Mucosa of rectum (tissue), 2 donors: ENCODE data around the gene LDLRAD3.

Source experiments
- H3K27ac ChIP-seq, 2 donors: one replicate each; pipeline ENCODE4 v1.7.0; 2013; ENCODE audit warnings: inconsistent platforms in 2 of 2, low read depth in 2 of 2, low read length in 2 of 2
- H3K27me3 ChIP-seq, 2 donors: one replicate each; pipeline ENCODE4 v1.7.0; 2013; ENCODE audit warnings: low read length in 2 of 2; ENCODE audit not compliant: control insufficient read depth in 2 of 2, insufficient read depth in 2 of 2
- H3K36me3 ChIP-seq, 2 donors: one replicate each; pipeline ENCODE4 v1.7.0; 2013; ENCODE audit warnings: low read length in 2 of 2; ENCODE audit not compliant: control insufficient read depth in 2 of 2, insufficient read depth in 2 of 2
- H3K4me1 ChIP-seq, 2 donors: one replicate each; pipeline ENCODE4 v1.7.0; 2013; ENCODE audit warnings: low read length in 2 of 2, mild to moderate bottlenecking in 1 of 2; ENCODE audit not compliant: control insufficient read depth in 2 of 2, insufficient read depth in 2 of 2
- H3K4me3 ChIP-seq, 2 donors: one replicate each; pipeline ENCODE4 v1.7.0; 2013; ENCODE audit warnings: low read length in 2 of 2
- H3K9ac ChIP-seq, 2 donors: one replicate each; pipeline ENCODE4 v1.7.0; 2013; ENCODE audit warnings: low read length in 2 of 2, low read depth in 1 of 2, mild to moderate bottlenecking in 1 of 2
- H3K9me3 ChIP-seq, 2 donors: one replicate each; pipeline ENCODE4 v1.7.0; 2013; ENCODE audit warnings: low read length in 2 of 2; ENCODE audit not compliant: control insufficient read depth in 2 of 2
- donor health status: healthy.
- donor health status: Normal muscosa, but diverticular disease.

Gene LDLRAD3

DNA sequence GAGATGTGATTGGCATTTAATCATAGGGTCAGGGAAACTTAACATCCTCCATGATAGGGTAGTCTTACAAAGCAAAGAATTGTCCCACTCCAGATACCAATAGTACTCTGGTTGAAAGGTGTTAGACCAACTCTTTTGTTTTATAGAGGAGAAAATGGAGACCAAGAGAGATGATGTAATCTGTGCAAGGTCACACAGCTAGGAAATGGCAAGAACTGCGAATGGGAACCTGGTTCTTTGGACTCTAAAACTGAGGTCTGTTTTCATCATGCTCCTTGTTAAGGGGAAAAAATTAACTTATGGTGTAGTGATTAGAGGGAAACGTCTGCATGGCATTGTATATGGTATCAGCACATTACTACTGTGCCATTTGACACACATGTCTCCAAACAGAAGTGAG is 174.2 kb downstream of the LDLRAD3 start:
- Histone ChIP-seq H3K27me3 (no peaks in the 10 kb centered on the region), H3K4me1 (no peaks in the 10 kb centered on the region), H3K27ac (no peak overlapping the region), H3K4me3 (no peak overlapping the region), H3K9ac (no peak overlapping the region), H3K9me3 (no peaks in the 10 kb centered on the region), H3K36me3 (no peaks in the 10 kb centered on the region)

DNA sequence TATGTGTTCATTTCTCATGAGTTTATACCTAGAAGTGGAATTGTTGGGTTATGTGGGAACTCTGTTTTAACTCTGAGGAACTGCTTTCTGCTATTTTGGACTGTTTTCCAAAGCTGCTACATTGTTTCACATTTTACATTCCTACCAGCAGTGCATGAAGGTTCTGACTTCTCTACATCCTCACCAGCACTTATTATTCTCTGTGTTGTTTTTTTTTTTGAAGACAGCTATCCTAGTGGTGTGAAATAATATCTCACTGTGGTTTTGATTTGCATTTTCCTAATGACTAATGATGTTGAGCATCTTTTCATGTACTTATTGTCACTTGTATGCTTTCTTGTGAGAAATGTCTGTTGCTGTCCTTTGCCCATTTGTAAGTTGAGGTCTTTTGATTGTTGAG is 175.4 kb downstream of the LDLRAD3 start:
- Histone ChIP-seq H3K9me3 (no peaks in the 10 kb centered on the region), H3K9ac (no peak overlapping the region), H3K27me3 (no peaks in the 10 kb centered on the region), H3K4me3 (no peak overlapping the region), H3K36me3 (no peaks in the 10 kb centered on the region), H3K27ac (no peak overlapping the region), H3K4me1 (no peaks in the 10 kb centered on the region)

DNA sequence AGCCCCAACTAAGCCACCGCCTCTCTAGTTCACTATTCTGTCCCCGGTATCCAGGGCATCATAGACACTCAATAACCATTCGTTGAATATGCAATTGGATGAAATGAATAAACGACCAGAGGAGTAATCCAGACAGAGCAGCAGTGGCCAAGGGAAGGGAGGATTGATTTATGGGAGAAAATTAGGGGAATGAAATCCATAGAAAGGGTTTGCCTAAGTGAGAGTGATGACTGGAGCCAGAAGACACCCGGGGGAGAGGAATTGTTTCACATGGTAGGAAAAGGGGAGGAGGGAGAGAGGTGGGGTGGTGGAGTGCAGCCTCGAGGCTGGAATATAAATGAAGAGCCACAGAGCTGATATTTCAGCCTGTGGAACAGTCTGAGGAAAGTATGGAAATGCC is 177.2 kb downstream of the LDLRAD3 start:
- Histone ChIP-seq H3K9me3 (no peaks in the 10 kb centered on the region), H3K4me3 (no peak overlapping the region), H3K9ac (no peak overlapping the region), H3K27me3 (no peaks in the 10 kb centered on the region), H3K4me1 (no peaks in the 10 kb centered on the region), H3K27ac (no peak overlapping the region), H3K36me3 (no peaks in the 10 kb centered on the region)

- Histone ChIP-seq H3K4me1 (no peaks in the 10 kb centered on the region), H3K27me3 (no peaks in the 10 kb centered on the region), H3K36me3 (no peaks in the 10 kb centered on the region)
Measured at GRCh38 chr11:36122671-36123070, 178.8 kb downstream of the LDLRAD3 start.

GRCh38 chr11:36123336-36124101 is 179.7 kb downstream of the LDLRAD3 start:
- H3K27me3 ChIP-seq, result no peaks in the 10 kb centered on the region
- H3K9me3 ChIP-seq, result no peaks in the 10 kb centered on the region
- H3K9ac ChIP-seq, result no peak overlapping the region
- H3K4me3 ChIP-seq, result no peak overlapping the region
- H3K36me3 ChIP-seq, result no peaks in the 10 kb centered on the region
- H3K27ac ChIP-seq, result no peak overlapping the region
- no peaks in the 10 kb centered on the region for H3K4me1 ChIP-seq

More at GRCh38 chr11:36122671-36123070, 178.8 kb downstream of the LDLRAD3 start:
- no peaks in the 10 kb centered on the region for H3K9me3 ChIP-seq
- H3K27ac ChIP-seq, result no peak overlapping the region
- H3K9ac ChIP-seq, result no peak overlapping the region
- no peak overlapping the region for H3K4me3 ChIP-seq

DNA sequence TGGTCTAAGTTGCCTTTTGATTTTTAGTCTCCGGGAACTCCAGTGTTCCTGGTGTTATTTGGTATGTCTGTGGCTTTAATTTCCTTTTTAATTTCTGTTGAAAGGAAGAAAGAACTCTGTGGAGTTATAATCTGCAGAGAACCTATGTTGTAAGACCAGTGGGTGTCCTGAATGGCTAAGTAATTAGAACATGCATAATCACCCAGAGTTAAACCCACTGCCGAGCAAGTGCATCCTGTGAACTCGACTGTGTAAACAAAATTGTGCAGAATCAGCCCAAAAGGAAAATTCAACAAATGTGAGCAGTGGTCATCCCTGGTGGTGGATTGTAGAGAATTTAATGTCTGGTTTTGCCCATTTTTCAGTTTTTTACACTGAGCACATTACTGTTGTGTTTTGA is 182.8 kb downstream of the LDLRAD3 start:
- H3K9me3 ChIP-seq, result no peaks in the 10 kb centered on the region
- no peak overlapping the region for H3K27ac ChIP-seq
- H3K4me1 ChIP-seq, result no peaks in the 10 kb centered on the region
- no peak overlapping the region for H3K4me3 ChIP-seq
- no peak overlapping the region for H3K9ac ChIP-seq
- no peaks in the 10 kb centered on the region for H3K36me3 ChIP-seq
- H3K27me3 ChIP-seq, result no peaks in the 10 kb centered on the region

DNA sequence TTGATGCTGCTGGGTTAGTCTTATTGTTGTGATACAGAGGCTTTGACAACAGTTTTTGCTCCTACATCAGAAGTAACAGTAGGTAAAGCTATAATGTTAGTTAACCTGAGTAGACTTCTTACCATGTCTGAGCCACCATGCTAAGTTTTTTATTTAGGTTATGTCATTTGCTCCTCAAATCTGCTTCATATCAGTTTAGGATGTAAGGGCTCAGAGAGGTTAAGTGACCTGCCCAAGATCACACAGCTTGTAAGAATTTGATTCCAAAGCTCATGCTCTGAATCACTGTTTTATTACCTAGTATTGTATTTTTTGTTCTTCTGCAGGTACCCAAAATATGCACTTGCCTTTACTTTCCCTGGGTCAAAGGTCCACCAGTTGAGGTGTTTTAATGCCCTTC is 183.7 kb downstream of the LDLRAD3 start:
- Histone ChIP-seq H3K27me3 (no peaks in the 10 kb centered on the region), H3K9ac (no peak overlapping the region), H3K4me1 (no peaks in the 10 kb centered on the region), H3K4me3 (no peak overlapping the region), H3K27ac (no peak overlapping the region), H3K36me3 (no peaks in the 10 kb centered on the region), H3K9me3 (no peaks in the 10 kb centered on the region)

GRCh38 chr11:36129955-36130354 is 186.1 kb downstream of the LDLRAD3 start:
- Histone ChIP-seq H3K4me3 (no peak overlapping the region), H3K27me3 (no peaks in the 10 kb centered on the region), H3K27ac (no peak overlapping the region), H3K9me3 (no peaks in the 10 kb centered on the region), H3K4me1 (no peaks in the 10 kb centered on the region), H3K36me3 (no peaks in the 10 kb centered on the region), H3K9ac (no peak overlapping the region)

DNA sequence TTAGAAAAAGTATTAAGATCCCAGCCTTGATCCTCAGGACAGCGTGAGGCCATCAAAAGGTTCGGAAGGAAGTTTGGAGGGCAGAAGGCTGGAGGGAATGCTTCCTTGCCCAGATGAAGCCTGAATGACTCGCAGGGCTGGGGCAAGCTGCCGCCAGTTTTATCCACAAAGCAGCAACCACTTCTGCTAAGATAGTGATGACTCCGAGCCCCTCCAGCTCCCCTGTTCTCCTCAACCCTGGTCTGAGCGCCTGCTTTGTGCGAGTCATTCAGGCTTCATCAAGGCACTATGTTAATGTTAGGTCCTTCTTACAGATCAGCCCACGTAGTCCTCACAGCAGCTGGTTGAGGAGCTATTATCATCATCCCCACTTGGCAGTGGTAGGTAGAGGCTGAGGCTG is 186.5 kb downstream of the LDLRAD3 start:
- no peaks in the 10 kb centered on the region for H3K27me3 ChIP-seq
- H3K4me1 ChIP-seq, result no peaks in the 10 kb centered on the region
- H3K9me3 ChIP-seq, result no peaks in the 10 kb centered on the region
- no peak overlapping the region for H3K27ac ChIP-seq
- no peak overlapping the region for H3K4me3 ChIP-seq
- H3K36me3 ChIP-seq, result no peaks in the 10 kb centered on the region
- no peak overlapping the region for H3K9ac ChIP-seq

DNA sequence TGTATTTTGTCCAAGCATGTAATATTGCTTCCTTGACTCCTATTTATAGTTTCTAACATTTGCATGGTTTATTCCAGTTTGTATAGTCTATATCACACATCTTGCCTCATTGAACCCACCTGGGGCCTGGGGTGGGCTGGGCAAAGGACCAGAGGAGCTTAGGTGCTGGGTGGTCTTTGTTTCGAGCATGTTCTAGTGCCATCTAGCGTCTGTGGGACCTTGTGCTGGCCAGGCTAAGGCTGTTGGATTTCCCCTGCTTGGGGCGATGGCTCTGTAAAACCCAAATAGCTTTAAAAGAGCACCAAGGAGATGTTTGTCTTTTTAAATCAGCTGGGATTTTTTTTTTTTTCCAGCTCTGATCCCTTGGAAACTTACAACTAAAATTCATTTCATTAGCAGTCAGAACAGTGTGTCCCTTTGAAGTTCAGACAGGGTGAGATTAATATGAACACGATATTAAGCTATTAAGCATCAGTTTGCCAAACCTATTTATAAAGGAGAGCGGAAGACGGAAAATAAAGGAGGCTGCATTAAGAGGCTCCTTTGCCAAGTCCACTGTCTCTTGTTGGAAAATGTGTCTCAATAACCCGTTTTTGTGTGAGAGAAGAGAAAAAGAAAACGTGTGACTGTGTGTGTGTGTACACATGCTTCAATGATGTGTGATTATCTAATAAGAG is 188.0 kb downstream of the LDLRAD3 start:
- Histone ChIP-seq H3K27me3 (no peaks in the 10 kb centered on the region), H3K4me3 (no peak overlapping the region), H3K36me3 (no peaks in the 10 kb centered on the region), H3K9ac (no peak overlapping the region), H3K9me3 (no peaks in the 10 kb centered on the region), H3K27ac (no peak overlapping the region), H3K4me1 (no peaks in the 10 kb centered on the region)
